HepG2 (cell line): Measurements from ENCODE around the gene KCNQ5. TPM values are rescaled to one million over a fixed set of nuclear protein-coding genes. Genes with fewer than 3 reads are reported as not detected.

Experiments
- ATAC-seq: fragments of 200-7000 bp; cut with Tn5 transposase; 3 replicates; pipeline ENCODE4 v1.9.1; 2020; ENCODE audit warnings: mild to moderate bottlenecking, moderate library complexity
- BruUV-seq: library from RNA; stranded (reverse); fragments of 400-500 nt; replicated peaks from 2 replicates; lab custom pipeline; 2021; lab: Mats Ljungman, UMichigan
- CTCF ChIA-PET: fragments of 300-600 bp; formaldehyde crosslinking; extraction: SDS; loops from one replicate; lab custom pipeline; 2021; ENCODE audit warnings: low total read pairs, inconsistent platforms, low intra/inter-chr PET ratio; lab: Yijun Ruan, JAX
- POLR2A ChIA-PET: fragments of 350-600 bp; sonication (Branson Sonifier 250); formaldehyde crosslinking; loops from one replicate; lab custom pipeline; 2020; ENCODE audit warnings: antibody characterized with exemption, inconsistent platforms; lab: Yijun Ruan, JAX
- DNase-seq: peaks from one replicate; pipeline ENCODE4 v3.0.0-alpha.2; 2015; ENCODE audit warnings: low spot score
- FAIRE-seq: peaks from 3 replicates; lab custom pipeline; 2011; peaks lifted over from hg19 to GRCh38; lab: Jason Lieb, UNC
- H2AFZ ChIP-seq: one replicate; pipeline ENCODE4 v1.6.1; 2011; ENCODE audit warnings: low read length, inconsistent platforms
- H3K27ac ChIP-seq: fragments of 300-600 bp; 3 replicates; pipeline ENCODE4 v1.8.0; 2011; ENCODE audit warnings: mixed run types, mild to moderate bottlenecking, mixed read lengths, low read length, inconsistent platforms; ENCODE audit not compliant: insufficient read depth; ENCODE audit errors: extremely low read length
- H3K27me3 ChIP-seq, 2 experiments: fragments of 200-600 bp in 1 of 2; 2 replicates in 1 of 2; 3 replicates in 1 of 2; pipeline versions ENCODE4 v1.6.0 to v1.8.0; 2011; ENCODE audit warnings: low read length in 2 of 2, mild to moderate bottlenecking in 2 of 2, moderate library complexity in 2 of 2, inconsistent platforms in 1 of 2; ENCODE audit not compliant: insufficient read depth in 2 of 2, control insufficient read depth in 1 of 2
- H3K36me3 ChIP-seq, 2 experiments: fragments of 200-600 bp in 1 of 2; replicated peaks in 1 of 2; 2 replicates in 1 of 2; 3 replicates in 1 of 2; pipeline versions ENCODE4 v1.5.1 to v1.8.0; 2011; ENCODE audit warnings: low read length in 2 of 2, inconsistent platforms in 1 of 2; ENCODE audit not compliant: insufficient read depth in 2 of 2, control insufficient read depth in 1 of 2
- H3K4me1 ChIP-seq: 2 replicates; pipeline ENCODE4 v1.5.1; 2012; ENCODE audit warnings: low read length, inconsistent platforms; ENCODE audit not compliant: insufficient read depth
- H3K4me2 ChIP-seq: 2 replicates; pipeline ENCODE4 v1.6.0; 2011; ENCODE audit warnings: low read depth, low read length, inconsistent platforms
- H3K4me3 ChIP-seq, 3 experiments: fragments of 200-600 bp in 1 of 3; sonication (generic), shearing (Covaris generic) in 1 of 3; replicated peaks in 1 of 3; 2 replicates each; pipeline ENCODE4 v1.5.1; 2011 to 2016; ENCODE audit warnings: low read length in 3 of 3, inconsistent platforms in 2 of 3, low read depth in 2 of 3, mild to moderate bottlenecking in 2 of 3, control low read depth in 1 of 3, mixed read lengths in 1 of 3; ENCODE audit not compliant: insufficient read depth in 1 of 3
- H3K79me2 ChIP-seq: one replicate; pipeline ENCODE4 v1.6.1; 2011; ENCODE audit warnings: low read length, inconsistent platforms; ENCODE audit not compliant: insufficient read depth
- H3K9ac ChIP-seq: 2 replicates; pipeline ENCODE4 v1.6.0; 2011; ENCODE audit warnings: mild to moderate bottlenecking, low read depth, low read length, inconsistent platforms; ENCODE audit not compliant: insufficient read depth
- H3K9me3 ChIP-seq: 2 replicates; pipeline ENCODE4 v1.5.1; 2012; ENCODE audit warnings: mild to moderate bottlenecking, low read length
- H4K20me1 ChIP-seq: 2 replicates; pipeline ENCODE4 v1.6.0; 2011; ENCODE audit warnings: inconsistent platforms, mild to moderate bottlenecking, low read length, moderate library complexity; ENCODE audit not compliant: insufficient read depth
- CERS6 ChIP-seq: sonication (generic); formaldehyde crosslinking; IDR thresholded peaks from 2 replicates; pipeline ENCODE4 v1.5.0; 2020; ENCODE audit warnings: missing genetic modification reagents
- DBP ChIP-seq: sonication (generic); formaldehyde crosslinking; IDR thresholded peaks from 2 replicates; pipeline ENCODE4 v1.4.0; 2020; ENCODE audit warnings: missing genetic modification reagents; ENCODE audit errors: not compliant biosample characterization
- SP140L ChIP-seq: sonication (generic); formaldehyde crosslinking; IDR thresholded peaks from 2 replicates; pipeline ENCODE4 v1.4.0; 2020; ENCODE audit warnings: missing genetic modification reagents, borderline replicate concordance
- ZNF451 ChIP-seq: sonication (generic); formaldehyde crosslinking; IDR thresholded peaks from 2 replicates; pipeline ENCODE4 v1.5.0; 2020; ENCODE audit warnings: mild to moderate bottlenecking, missing genetic modification reagents
- ZNF468 ChIP-seq: sonication (generic); formaldehyde crosslinking; IDR thresholded peaks from 2 replicates; pipeline ENCODE4 v1.8.0; 2022; ENCODE audit warnings: mild to moderate bottlenecking, moderate library complexity, missing genetic modification reagents
- WGBS: methylation state at CpG from one replicate; pipeline ENCODE4 v1.1.6; 2017; ENCODE audit warnings: low lambda C conversion rate; 5-methylcytosine and 5-hydroxymethylcytosine counted together
- in situ Hi-C: cut with HindIII; loops from 2 replicates; pipeline ENCODE4 v1.10.0; 2017; ENCODE audit warnings: low pct_unique_long_range_greater_than_20kb; ENCODE audit not compliant: extremely low pct_ligation_motif_present
- intact Hi-C: fragments of 100-400 bp; cut with micrococcal nuclease; formaldehyde crosslinking; loops from one replicate; pipeline ENCODE4 v1.10.0; 2022; ENCODE audit not compliant: unreplicated experiment
- polyA plus RNA-seq, 8 experiments: library from polyadenylated mRNA; depleted of rRNA in 3 of 8; stranded (reverse) in 7 of 8; unstranded in 1 of 8; fragments of >200 nt; fragmentation: Illumina TruSeq in 4 of 8; extraction: Trizol in 4 of 8; gene quantifications; 2 replicates each; pipeline versions ENCODE4 v1.2.1 to v1.2.3, GENCODE V29; 2011 to 2016; ENCODE audit warnings: low read depth in 4 of 8, missing spikeins in 1 of 8, mixed read lengths in 1 of 8; ENCODE audit not compliant: insufficient read depth in 1 of 8
- total RNA-seq, 5 experiments: library from RNA; depleted of rRNA; stranded (reverse); fragments of >200 nt; fragmentation: Illumina TruSeq; extraction: Trizol; gene quantifications; 2 replicates each; pipeline ENCODE4 v1.2.3, GENCODE V29; 2016; ENCODE audit warnings: low read depth in 1 of 5

The KCNQ5 gene
- total and polyA plus RNA-seq, 2 of the 13 experiments (the other 11 are each of a cell fraction or from before 2014, with no cell fraction given) = 0.04 TPM; not detected in 1

- Histone ChIP-seq H4K20me1 (no peaks in the 10 kb centered on the region), H3K27ac (no peak overlapping the region), H3K9me3 (no peaks in the 10 kb centered on the region), H3K4me2 (no peak overlapping the region), H2AFZ (no peak overlapping the region), H3K9ac (no peak overlapping the region), H3K36me3 (no peaks in the 10 kb centered on the region), H3K4me3 (no peak overlapping the region), H3K27me3 (no peaks in the 10 kb centered on the region; a peak in 1 of 5 replicates), H3K4me1 (no peaks in the 10 kb centered on the region), H3K79me2 (no peaks in the 10 kb centered on the region)
- no peak for TF ChIP-seq CERS6 (CRISPR knock-in tag)
- ChIA-PET CTCF (no interaction called here), POLR2A (no interaction called here)
- ATAC-seq = no peak
- FAIRE-seq = no peak
- DNase-seq = no peak
- intact Hi-C loops (no loop called here), in situ Hi-C loops (no loop called here)
- no TSS peak for BruUV-seq
Observed at GRCh38 chr6:73027691-73028090, 405.8 kb downstream of the KCNQ5 start.

- DNase-seq = no peak
- ChIA-PET CTCF (no interaction called here), POLR2A (no interaction called here)
- in situ Hi-C loops = no loop called here
- Histone ChIP-seq H3K9me3 (no peaks in the 10 kb centered on the region), H3K9ac (no peak overlapping the region), H3K27me3 (no peaks in the 10 kb centered on the region; a peak in 1 of 5 replicates), H3K4me3 (no peak overlapping the region), H2AFZ (no peak overlapping the region), H3K4me1 (no peaks in the 10 kb centered on the region), H3K36me3 (no peaks in the 10 kb centered on the region), H3K4me2 (no peak overlapping the region), H3K27ac (no peak overlapping the region), H4K20me1 (no peaks in the 10 kb centered on the region), H3K79me2 (no peaks in the 10 kb centered on the region)
- TF ChIP-seq DBP (no peak), ZNF451 (CRISPR knock-in tag) (no peak), ZNF468 (CRISPR knock-in tag) (no peak), SP140L (no peak)
- no peak for FAIRE-seq
- intact Hi-C loops = no loop called here
- ATAC-seq = no peak
- no TSS peak for BruUV-seq
- WGBS = 0% methylated on average over 7 of the region's 8 CpGs
Observed at GRCh38 chr6:73028124-73028766, 406.4 kb downstream of the KCNQ5 start.
